ENCODE results near the gene MZB1. TPM values are rescaled to one million over a fixed set of nuclear protein-coding genes. Genes with fewer than 3 reads are reported as not detected.
"Not testable (repeated sequence)": the region's sequence is repeated elsewhere in the genome, so short reads cannot be mapped to it uniquely, and the experiment has no call there.

The MZB1 gene
- total RNA-seq, 2 donors from 2014 or later: 2.2 to 3.1 TPM

DNA sequence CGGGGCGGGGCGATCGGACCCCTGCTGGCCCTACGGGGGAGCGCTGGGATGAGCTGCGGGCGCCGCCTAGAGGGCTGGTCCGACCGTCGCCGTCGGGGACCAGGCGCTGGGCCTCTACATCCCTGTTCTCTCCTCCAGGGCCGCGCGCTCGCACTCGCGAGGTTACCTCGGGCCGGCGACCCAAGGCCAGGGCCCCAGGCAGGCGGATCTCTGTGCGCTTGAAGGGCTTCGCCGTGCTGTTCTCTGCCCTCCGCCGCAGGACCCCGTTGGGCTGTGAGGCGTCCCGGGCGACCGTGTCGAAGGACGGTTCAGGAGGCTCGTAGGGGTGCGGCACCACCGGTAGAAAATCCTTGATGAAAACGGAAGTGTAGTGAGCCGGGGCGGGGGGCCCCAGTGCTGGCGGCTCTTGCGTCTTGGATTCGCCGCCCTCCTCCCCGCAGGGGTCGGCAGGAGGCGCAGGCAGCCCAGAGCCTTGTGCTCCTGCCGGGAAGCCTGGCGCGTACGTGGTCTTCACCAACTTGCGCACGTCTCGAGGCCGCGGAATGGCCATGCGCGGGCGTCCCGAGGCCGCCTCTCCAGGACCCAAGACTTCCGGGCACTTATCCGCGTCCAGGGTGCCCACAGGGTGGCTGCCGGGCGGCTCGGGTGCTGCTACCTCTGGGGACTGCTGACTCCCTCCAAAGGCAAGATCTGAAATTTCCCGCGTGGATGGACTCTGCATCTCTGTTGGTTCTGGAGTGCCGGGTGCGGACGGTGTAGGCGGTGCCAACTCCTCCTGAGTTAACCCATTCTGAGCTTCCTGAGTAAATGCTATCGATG lies 3.2 kb upstream of the MZB1 start:
- peaks cover 36% of the 10 kb centered on the region for H3K4me1 Mint-ChIP-seq
- peak overlapping the region; percentile 93 for H3K4me3 Mint-ChIP-seq
- H3K27me3 Mint-ChIP-seq: no peaks in the 10 kb centered on the region
- DNase-seq: peak; percentile 65 to 70 (median 70)
- H3K36me3 Mint-ChIP-seq (ENCODE audit: low read depth): no peaks in the 10 kb centered on the region
- peak overlapping the region; percentile 71 for H3K27ac Mint-ChIP-seq
- ATAC-seq: peak; percentile 80
- no peaks in the 10 kb centered on the region for H3K9me3 ChIP-seq (ENCODE audit: control insufficient read depth, low read length, poor library complexity, severe bottlenecking)

DNA sequence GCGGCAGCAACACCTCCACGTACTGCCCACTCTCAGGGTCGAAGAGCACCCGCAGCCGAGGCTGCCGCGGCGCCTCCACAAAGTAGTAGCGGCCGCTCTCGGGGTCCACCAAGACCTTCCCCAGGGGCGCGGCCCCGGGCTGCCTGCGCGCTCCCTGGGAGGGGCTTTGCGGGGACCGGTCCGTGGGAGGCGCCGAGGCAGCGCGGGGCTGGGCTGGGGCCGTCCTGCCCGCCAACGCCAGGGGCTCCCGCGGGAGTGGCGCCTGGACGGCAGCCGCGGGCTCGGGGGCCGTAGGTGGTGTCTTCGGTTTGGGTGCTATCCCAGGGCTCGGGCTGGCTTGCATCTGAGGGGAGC lies 2.6 kb upstream of the MZB1 start:
- Mint-ChIP-seq H3K4me3 (peak overlapping the region; percentile 93), H3K36me3 (ENCODE audit: low read depth) (no peaks in the 10 kb centered on the region), H3K27me3 (no peaks in the 10 kb centered on the region), H3K4me1 (peaks cover 36% of the 10 kb centered on the region), H3K27ac (peak overlapping the region; percentile 71)
- ATAC-seq (peak; percentile 32), DNase-seq (no peak)
- no peaks in the 10 kb centered on the region for H3K9me3 ChIP-seq (ENCODE audit: control insufficient read depth, low read length, poor library complexity, severe bottlenecking)

DNA sequence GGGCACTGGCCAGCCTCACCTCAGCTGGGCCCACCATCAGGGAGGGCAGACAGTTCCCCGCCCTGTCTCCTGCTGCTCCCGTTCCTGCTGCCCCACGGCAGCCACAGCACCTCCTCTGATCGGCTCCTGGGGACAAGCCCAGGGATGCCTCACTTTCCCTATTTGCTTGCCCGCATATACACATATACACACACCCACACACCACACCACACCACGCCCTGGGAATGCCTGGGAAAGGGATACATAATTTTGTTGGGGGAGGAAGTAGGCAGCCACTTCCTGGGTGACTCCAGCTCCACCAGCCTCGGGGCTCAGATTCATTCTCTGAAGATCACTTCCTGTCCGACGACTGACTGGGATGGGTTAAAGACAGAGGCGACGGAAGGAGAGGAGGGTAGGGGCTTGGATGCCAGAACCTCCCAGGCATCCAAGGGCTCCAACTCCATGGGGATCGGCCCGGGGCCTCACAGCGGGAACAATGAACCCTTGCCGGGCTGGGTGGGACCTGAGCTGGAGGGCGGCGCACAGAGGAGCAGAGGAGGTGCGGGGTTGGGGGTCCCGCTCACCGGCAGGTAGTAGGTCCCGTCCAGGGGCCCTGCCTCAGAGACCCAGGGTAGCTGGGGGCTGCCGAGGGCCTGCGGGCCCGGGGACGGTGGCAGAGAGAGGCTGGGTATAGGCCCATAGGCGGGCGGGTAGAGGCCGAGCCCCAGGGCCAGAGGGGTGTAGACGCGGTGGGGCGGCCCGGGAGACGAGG lies 2.0 kb upstream of the MZB1 start:
- peak; percentile 1 for ATAC-seq
- peak overlapping the region; percentile 87 for H3K27ac Mint-ChIP-seq
- peak overlapping the region; percentile 93 for H3K4me3 Mint-ChIP-seq
- H3K36me3 Mint-ChIP-seq (ENCODE audit: low read depth): no peaks in the 10 kb centered on the region
- no peak for DNase-seq
- H3K4me1 Mint-ChIP-seq: peaks cover 33% of the 10 kb centered on the region
- H3K9me3 ChIP-seq (ENCODE audit: control insufficient read depth, low read length, poor library complexity, severe bottlenecking): no peaks in the 10 kb centered on the region
- no peaks in the 10 kb centered on the region for H3K27me3 Mint-ChIP-seq

DNA sequence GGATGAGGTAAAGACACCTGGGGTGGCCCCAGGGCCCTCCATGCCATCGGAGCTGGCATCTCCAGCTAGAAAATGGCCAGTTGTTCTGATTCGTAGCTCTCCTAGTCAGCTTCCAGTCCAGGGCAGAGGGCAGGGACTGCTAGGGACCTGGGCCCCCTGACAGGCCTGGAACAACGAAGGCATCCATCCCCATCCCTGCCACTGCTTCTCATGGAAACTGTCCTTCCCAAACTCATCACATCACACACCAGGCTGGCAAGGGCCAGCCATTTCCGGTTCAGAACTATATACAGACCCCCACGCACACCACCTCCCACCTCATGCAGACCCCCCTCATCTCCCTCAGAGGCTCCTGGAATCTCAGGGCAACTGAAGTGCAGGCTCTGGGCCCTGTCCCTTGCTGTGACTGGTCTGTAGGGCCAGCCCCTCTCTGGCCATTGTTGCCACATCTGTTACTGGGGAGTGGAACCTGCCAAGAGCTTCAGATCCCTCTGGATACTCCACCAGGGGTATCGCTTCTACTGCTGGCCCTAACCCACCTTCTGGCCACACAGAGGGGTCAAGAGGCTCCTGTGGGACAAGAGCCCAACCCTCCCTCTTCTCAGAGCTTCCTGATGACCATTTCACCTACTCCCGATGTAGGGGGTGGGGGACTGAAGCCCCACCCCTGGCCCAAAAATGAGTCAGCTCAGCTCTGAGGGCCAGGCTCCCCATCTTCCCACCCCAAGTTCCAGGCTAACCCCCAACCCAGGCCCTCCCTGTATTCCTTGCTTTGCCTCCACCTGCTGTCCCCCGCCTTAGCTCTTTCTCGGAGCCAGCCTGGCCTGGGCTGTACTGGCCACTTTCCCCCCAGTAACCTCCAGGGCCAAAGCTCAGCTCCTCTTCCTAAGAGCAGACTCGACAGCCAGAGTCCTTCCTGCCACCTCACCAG lies 1.2 kb upstream of the MZB1 start:
- no peak for ATAC-seq

DNA sequence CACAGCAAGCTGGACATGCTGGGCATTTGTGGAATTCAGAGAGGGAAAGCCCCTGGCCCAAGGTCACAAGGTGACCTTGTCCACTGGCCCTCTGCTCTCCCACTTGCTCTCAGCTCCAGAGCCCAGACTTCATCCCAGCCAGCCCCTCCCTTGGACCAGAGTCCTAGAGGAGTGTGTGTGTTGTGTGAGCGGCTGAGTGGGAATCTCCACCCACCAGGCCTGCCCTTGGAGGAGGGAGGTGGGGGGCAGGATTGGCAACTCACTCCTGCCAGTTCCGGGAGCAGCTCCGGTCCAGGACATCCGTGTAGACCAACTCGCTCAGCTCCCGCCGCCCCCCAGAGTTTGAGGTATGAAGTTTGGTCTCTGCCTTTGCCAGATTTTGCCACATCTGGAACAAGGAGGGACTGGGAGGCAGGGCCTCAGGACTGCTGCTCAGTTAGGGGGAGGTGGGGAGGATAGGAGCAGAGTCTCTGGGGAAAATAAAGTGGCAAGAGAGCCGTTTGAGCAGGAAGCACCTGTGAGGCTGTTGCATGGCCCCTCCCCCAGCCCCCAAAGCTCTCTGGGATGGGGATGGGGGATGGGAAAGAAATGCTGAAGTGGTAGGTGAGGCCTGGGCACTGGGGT lies 1.4 kb downstream of the MZB1 start:
- DNase-seq: no peak

More for the DNA sequence above, 1.2 kb upstream of the MZB1 start:
- DNase-seq: no peak
- H3K9me3 ChIP-seq (ENCODE audit: control insufficient read depth, low read length, poor library complexity, severe bottlenecking): no peaks in the 10 kb centered on the region
- H3K36me3 Mint-ChIP-seq (ENCODE audit: low read depth): no peaks in the 10 kb centered on the region
- H3K27ac Mint-ChIP-seq: peak overlapping the region; percentile 87
- H3K27me3 Mint-ChIP-seq: no peaks in the 10 kb centered on the region
- peaks cover 33% of the 10 kb centered on the region for H3K4me1 Mint-ChIP-seq
- peak overlapping the region; percentile 93 for H3K4me3 Mint-ChIP-seq

DNA sequence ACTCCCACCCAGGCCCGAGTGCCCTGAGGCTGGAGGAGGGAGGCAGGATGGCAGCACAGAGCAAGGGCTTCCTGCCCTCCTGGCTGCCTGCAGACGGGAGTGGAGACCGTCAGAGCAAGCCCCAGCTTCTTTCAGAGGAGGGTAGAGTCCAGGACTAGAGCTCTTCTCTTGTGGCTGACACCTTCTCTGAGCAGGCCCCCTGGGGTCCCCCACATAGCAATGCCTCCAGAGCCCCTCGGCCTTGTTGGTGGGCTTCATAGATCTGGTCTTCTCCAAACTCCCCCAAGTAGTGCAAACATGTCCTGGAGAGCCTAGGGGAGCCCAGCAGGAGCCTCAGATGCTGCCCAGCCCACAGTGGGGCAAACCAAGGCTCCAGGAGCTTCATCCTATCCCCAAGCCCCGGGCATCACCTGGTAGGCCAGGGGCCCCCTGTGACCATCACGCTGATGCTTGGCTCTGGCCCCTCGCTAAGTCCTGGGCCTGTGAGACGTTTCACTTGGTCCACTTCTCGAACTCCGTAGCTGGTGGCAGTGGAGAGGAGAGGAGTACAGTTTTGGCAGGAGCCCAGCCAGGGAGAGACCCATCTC lies 2.0 kb downstream of the MZB1 start:
- ATAC-seq: no peak
- H3K36me3 Mint-ChIP-seq (ENCODE audit: low read depth): no peaks in the 10 kb centered on the region
- peak overlapping the region; percentile 21 for H3K4me3 Mint-ChIP-seq
- H3K27me3 Mint-ChIP-seq: no peaks in the 10 kb centered on the region
- H3K4me1 Mint-ChIP-seq: peaks cover 37% of the 10 kb centered on the region
- DNase-seq: no peak
- peak overlapping the region; percentile 37 for H3K27ac Mint-ChIP-seq
- no peaks in the 10 kb centered on the region for H3K9me3 ChIP-seq (ENCODE audit: control insufficient read depth, low read length, poor library complexity, severe bottlenecking)

More for the DNA sequence above, 1.4 kb downstream of the MZB1 start:
- Mint-ChIP-seq H3K27me3 (no peaks in the 10 kb centered on the region), H3K4me1 (peaks cover 43% of the 10 kb centered on the region), H3K36me3 (ENCODE audit: low read depth) (no peaks in the 10 kb centered on the region), H3K27ac (peak overlapping the region; percentile 37), H3K4me3 (peak overlapping the region; percentile 21)
- ATAC-seq: no peak
- no peaks in the 10 kb centered on the region for H3K9me3 ChIP-seq (ENCODE audit: control insufficient read depth, low read length, poor library complexity, severe bottlenecking)

DNA sequence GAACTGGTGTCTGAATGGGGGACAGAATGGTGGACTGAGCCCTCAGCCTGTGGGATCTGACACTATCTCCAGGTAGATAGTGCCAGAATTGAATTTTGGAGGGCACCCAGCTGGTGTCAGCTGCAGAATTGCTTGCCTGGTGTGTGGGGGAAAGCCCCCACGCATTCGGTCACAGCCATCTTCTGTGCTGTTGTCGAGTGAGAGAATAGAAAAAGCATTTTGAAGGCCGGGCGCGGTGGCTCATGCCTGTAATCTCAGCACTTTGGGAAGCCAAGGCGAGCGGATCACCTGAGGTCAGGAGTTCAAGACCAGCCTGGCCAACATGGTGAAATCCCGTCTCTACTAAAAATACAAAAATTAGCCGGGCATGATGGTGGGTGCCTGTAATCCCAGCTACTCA lies 2.8 kb downstream of the MZB1 start:
- not testable (repeated sequence) for H3K36me3 Mint-ChIP-seq (ENCODE audit: low read depth); H3K9me3 ChIP-seq (ENCODE audit: control insufficient read depth, low read length, poor library complexity, severe bottlenecking); DNase-seq; H3K27me3 Mint-ChIP-seq; H3K4me3 Mint-ChIP-seq; ATAC-seq
- peak overlapping the region; percentile 93 for H3K27ac Mint-ChIP-seq
- peaks cover 35% of the 10 kb centered on the region for H3K4me1 Mint-ChIP-seq

DNA sequence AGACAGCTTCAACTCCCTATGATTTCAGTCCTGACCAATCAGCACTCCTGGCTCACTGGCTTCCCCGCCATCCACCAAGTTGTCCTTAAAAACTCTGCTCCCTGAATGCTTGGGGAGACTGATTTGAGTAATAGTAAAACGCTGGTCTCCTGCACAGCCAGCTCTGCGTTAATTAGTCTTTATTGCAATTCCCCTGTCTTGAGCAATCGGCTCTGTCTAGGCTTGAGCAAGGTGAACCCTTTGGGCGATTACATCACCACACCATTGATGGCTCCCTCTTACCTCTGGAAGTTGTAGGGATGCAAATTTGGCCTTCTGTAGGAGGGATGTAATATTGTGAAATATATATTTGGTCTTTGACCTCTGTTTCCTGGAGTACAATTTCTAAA lies 3.7 kb downstream of the MZB1 start:
- Mint-ChIP-seq H3K4me3 (peak overlapping the region; percentile 88), H3K27me3 (no peaks in the 10 kb centered on the region), H3K4me1 (peaks cover 26% of the 10 kb centered on the region), H3K36me3 (ENCODE audit: low read depth) (no peaks in the 10 kb centered on the region), H3K27ac (peak overlapping the region; percentile 93)
- ATAC-seq (no peak), DNase-seq (no peak)
- no peaks in the 10 kb centered on the region for H3K9me3 ChIP-seq (ENCODE audit: control insufficient read depth, low read length, poor library complexity, severe bottlenecking)

DNA sequence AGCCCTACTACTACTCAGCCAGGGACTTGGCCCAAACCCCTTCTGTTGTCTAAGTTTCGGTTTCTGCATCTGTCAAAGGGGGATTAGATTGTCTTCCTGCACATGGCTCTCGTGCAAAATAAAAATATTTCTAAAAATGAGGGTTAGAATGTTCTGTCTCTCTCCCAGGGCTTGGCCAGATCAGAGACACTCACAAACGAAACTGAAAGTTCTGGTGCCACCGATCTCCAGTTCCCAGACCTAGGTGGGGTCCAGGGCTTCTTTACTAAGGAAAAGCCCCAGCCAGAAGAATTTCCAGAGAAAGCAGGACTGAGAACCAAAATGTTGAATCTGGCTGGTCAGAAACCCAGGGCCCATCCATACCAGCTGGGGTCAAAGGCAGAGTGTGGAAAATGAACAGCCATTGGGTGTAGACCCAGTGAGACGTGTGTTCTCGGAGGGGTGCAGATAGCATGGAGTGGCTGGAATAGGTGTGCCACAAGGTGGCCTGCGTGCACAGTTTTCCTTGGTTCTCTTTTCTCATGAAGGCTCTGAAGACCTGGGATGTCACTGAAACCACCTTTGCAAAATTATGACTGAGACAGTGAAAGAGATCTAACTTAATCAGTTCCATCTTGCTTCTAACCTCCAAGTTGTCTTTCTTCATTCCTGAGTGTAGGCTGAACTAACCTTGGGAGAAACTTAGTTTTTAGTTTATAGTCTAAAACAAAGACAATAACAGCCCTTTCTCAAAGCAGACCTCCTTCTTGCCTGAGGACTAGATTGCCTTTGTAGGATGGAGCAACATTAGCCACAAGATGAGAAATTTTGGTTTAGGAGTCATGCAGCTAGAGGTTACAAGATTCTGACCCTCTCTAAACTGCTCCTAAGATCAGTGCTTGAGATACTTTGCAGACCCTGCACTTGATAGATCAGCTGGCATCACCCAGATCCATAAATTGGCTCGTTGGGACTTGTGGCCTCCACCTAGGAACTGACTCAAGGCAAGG lies 4.4 kb downstream of the MZB1 start:
- Mint-ChIP-seq H3K36me3 (ENCODE audit: low read depth) (no peaks in the 10 kb centered on the region), H3K27me3 (no peaks in the 10 kb centered on the region), H3K4me3 (peak overlapping the region; percentile 88), H3K4me1 (peaks cover 20% of the 10 kb centered on the region), H3K27ac (peak overlapping the region; percentile 93)
- H3K9me3 ChIP-seq (ENCODE audit: control insufficient read depth, low read length, poor library complexity, severe bottlenecking): no peaks in the 10 kb centered on the region
- DNase-seq (no peak), ATAC-seq (peak; percentile 40)

DNA sequence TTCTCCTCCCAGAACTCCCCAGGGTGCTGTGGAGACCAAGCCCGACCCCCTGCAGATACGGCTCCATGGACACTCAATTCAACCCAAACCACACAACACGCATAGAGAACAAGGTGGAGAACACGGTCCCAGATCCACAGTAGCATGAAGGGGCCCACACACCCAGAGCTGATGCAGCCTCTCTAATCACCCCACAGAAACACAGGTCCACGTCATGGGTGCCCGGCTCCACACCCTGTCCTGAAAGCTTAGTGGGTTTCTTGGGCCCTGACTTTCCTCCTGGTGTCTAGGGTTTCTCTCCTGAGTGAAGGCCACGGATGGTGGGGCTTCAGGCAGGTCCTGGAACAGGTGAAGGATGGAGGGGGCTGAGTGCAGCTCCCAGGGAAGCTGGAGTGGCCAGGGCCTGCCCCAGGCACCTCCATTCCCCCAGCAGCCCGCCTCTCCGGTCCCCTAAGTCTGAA lies 5.1 kb downstream of the MZB1 start:
- Mint-ChIP-seq H3K27me3 (no peaks in the 10 kb centered on the region), H3K4me3 (peak overlapping the region; percentile 88), H3K36me3 (ENCODE audit: low read depth) (no peaks in the 10 kb centered on the region), H3K4me1 (peaks cover 13% of the 10 kb centered on the region), H3K27ac (peak overlapping the region; percentile 93)
- no peak for ATAC-seq
- no peak for DNase-seq
- H3K9me3 ChIP-seq (ENCODE audit: control insufficient read depth, low read length, poor library complexity, severe bottlenecking): no peaks in the 10 kb centered on the region

DNA sequence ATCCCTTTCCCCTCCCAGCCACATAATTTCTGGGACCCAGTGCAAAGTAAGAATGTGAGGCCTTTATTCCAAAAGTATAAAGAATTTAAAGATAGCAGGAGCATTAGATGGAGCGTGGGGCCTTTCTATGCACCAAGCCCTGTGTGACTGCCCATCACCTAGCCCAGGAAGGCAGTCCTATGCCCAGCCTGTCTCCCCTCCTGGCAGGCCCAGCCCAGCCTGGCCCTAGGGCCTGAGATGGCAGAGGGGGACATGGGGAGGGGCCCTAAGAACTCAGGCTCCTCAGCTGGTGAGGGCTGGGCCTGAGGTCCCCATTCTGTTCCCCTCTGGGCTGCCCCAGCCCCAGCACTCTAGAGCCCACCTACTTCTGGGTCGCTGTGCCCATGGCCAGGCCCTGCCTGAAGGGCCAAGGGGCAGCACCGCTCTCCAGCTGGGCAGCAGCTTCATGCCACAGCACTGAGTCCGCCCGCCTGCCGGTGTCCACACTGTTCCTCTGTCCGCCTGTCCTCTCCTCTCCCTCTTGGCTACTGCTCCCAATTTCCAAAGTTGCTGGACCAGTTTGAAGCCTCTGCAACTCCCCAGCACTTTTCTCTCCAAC lies 5.6 kb downstream of the MZB1 start:
- H3K9me3 ChIP-seq (ENCODE audit: control insufficient read depth, low read length, poor library complexity, severe bottlenecking): no peaks in the 10 kb centered on the region
- peaks cover 10% of the 10 kb centered on the region for H3K4me1 Mint-ChIP-seq
- DNase-seq: no peak
- H3K4me3 Mint-ChIP-seq: peak overlapping the region; percentile 88
- ATAC-seq: no peak
- no peaks in the 10 kb centered on the region for H3K36me3 Mint-ChIP-seq (ENCODE audit: low read depth)
- peak overlapping the region; percentile 93 for H3K27ac Mint-ChIP-seq
- H3K27me3 Mint-ChIP-seq: no peaks in the 10 kb centered on the region

Data from T-helper 17 cell (primary cell).